ENCODE results near the gene TMEM161B.

DNA sequence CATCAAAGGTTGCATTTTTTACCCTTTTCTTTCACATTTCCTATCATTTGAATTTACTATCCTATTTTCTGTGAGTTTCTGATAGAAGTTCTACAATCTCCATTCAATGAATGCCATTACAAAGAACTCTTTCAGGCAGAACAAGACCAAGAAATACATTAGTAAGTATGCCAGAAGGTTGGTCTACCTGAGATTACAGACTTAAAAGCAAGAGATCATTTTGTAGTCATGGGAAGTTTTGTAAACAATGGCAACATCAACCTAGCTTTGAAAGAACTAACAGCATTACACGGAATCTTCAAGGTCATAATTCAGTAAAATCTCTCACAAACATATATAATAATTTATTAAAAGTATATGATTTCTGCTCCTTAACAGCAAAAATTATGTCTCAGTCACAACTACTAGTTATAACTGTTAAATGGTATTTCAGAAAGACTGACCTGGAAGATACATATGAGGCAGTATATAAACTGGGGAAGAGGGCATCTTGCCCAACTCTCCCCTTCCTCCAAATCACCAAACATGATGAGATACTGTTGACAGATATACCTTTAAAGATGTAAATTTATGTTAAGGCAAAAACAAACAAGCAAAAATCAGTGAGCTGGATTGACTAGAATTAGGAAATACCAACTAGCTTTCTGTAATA is 23.3 kb downstream of the TMEM161B start:
- TF ChIP-seq, protein P1, sequence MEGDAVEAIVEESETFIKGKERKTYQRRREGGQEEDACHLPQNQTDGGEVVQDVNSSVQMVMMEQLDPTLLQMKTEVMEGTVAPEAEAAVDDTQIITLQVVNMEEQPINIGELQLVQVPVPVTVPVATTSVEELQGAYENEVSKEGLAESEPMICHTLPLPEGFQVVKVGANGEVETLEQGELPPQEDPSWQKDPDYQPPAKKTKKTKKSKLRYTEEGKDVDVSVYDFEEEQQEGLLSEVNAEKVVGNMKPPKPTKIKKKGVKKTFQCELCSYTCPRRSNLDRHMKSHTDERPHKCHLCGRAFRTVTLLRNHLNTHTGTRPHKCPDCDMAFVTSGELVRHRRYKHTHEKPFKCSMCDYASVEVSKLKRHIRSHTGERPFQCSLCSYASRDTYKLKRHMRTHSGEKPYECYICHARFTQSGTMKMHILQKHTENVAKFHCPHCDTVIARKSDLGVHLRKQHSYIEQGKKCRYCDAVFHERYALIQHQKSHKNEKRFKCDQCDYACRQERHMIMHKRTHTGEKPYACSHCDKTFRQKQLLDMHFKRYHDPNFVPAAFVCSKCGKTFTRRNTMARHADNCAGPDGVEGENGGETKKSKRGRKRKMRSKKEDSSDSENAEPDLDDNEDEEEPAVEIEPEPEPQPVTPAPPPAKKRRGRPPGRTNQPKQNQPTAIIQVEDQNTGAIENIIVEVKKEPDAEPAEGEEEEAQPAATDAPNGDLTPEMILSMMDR (IDR thresholded peaks at IDR 0.05), result no peak
- TF ChIP-seq POLR2A (IDR thresholded peaks at IDR 0.05), result no peak

Data from heart left ventricle (tissue), 13 donors.